A673 (cell line): Measurements from ENCODE around the gene LIG3.

Experiments
- CTCF ChIP-seq: fragments of 300-800, 200-600 bp; sonication (generic); conservative IDR thresholded peaks from 2 replicates; pipeline ENCODE4 v1.5.1; 2017; ENCODE audit warnings: low read depth, mild to moderate bottlenecking, antibody characterized with exemption, low read length, moderate library complexity, mixed read lengths
- EZH2 ChIP-seq: fragments of 200-600 bp; sonication (generic); IDR thresholded peaks from 2 replicates; pipeline ENCODE4 v1.6.1; 2017; ENCODE audit warnings: borderline replicate concordance, low read depth, mild to moderate bottlenecking, mixed read lengths, antibody characterized with exemption, low read length; ENCODE audit not compliant: poor library complexity, severe bottlenecking

GRCh38 chr17:34998205-34998604, 17.9 kb downstream of the LIG3 start:
- TF ChIP-seq CTCF (peak; percentile 60), EZH2 (no peak)
